Measurements from ENCODE around the gene MRPL39.
"Not testable (repeated sequence)": the region's sequence is repeated elsewhere in the genome, so short reads cannot be mapped to it uniquely, and the experiment has no call there.

MRPL39 gene

GRCh38 chr21:25607151-25608043 lies at the start of gene MRPL39:
MRPL39 (minus strand) TSS chr21:25607481; CDS start chr21:25607475, 6 bp downstream.
- peak; percentile 89 for DNase-seq

- DNase-seq = no peak
Observed at GRCh38 chr21:25656412-25656811, 49.1 kb upstream of the MRPL39 start.

GRCh38 chr21:25649146-25649545 lies 41.9 kb upstream of the MRPL39 start:
- no peak for DNase-seq

- DNase-seq = no peak
Observed at GRCh38 chr21:25647647-25648046, 40.4 kb upstream of the MRPL39 start.

- no peak for DNase-seq
Observed at GRCh38 chr21:25646474-25646873, 39.2 kb upstream of the MRPL39 start.

GRCh38 chr21:25643486-25643885 lies 36.2 kb upstream of the MRPL39 start:
- DNase-seq = no peak

- DNase-seq = no peak
Observed at GRCh38 chr21:25640943-25641292, 33.6 kb upstream of the MRPL39 start.

GRCh38 chr21:25640202-25640942 lies 33.1 kb upstream of the MRPL39 start:
- DNase-seq = no peak

GRCh38 chr21:25639551-25640201 lies 32.4 kb upstream of the MRPL39 start:
- DNase-seq = peak; percentile 43

GRCh38 chr21:25638660-25639550 lies 31.6 kb upstream of the MRPL39 start, which contains the start of gene JAM2:
JAM2 (plus strand) TSS chr21:25639258; CDS start chr21:25639822, 564 bp downstream.
- peak; percentile 60 for DNase-seq

- no peak for DNase-seq
Observed at GRCh38 chr21:25637851-25638659, 30.8 kb upstream of the MRPL39 start.

GRCh38 chr21:25636727-25637126 lies 29.4 kb upstream of the MRPL39 start:
- no peak for DNase-seq

- no peak for DNase-seq
Observed at GRCh38 chr21:25635310-25635709, 28.0 kb upstream of the MRPL39 start.

- DNase-seq = no peak
Observed at GRCh38 chr21:25632296-25632695, 25.0 kb upstream of the MRPL39 start.

GRCh38 chr21:25626757-25627156 lies 19.5 kb upstream of the MRPL39 start:
- DNase-seq = no peak

GRCh38 chr21:25625776-25626555 lies 18.7 kb upstream of the MRPL39 start:
- DNase-seq = not testable (repeated sequence)

GRCh38 chr21:25625036-25625435 lies 17.8 kb upstream of the MRPL39 start:
- no peak for DNase-seq

GRCh38 chr21:25624511-25624910 lies 17.2 kb upstream of the MRPL39 start:
- DNase-seq = no peak

GRCh38 chr21:25619198-25619597 lies 11.9 kb upstream of the MRPL39 start:
- no peak for DNase-seq

GRCh38 chr21:25615880-25616279 lies 8.6 kb upstream of the MRPL39 start:
- no peak for DNase-seq

- DNase-seq = no peak
Observed at GRCh38 chr21:25614441-25614840, 7.2 kb upstream of the MRPL39 start.
